MCF 10A (cell line): ENCODE measurements around the gene SPOCK1. TPM values are rescaled to one million over a fixed set of nuclear protein-coding genes. Genes with fewer than 3 reads are reported as not detected.

Source experiments
- BruUV-seq: library from RNA; stranded (reverse); fragments of 400-500 nt; replicated peaks from 2 replicates; lab custom pipeline; 2021; lab: Mats Ljungman, UMichigan
- CTCF ChIA-PET: fragments of 300-600 bp; sonication (Branson Sonifier 250); formaldehyde crosslinking; extraction: SDS; loops from one replicate; lab custom pipeline; 2021; ENCODE audit warnings: antibody characterized with exemption, inconsistent platforms; lab: Yijun Ruan, JAX
- POLR2A ChIA-PET: fragments of 300-600, 350-650 bp; sonication (Branson Sonifier 250); formaldehyde crosslinking; extraction: SDS; loops from one replicate; lab custom pipeline; 2020; ENCODE audit warnings: antibody characterized with exemption, inconsistent platforms; lab: Yijun Ruan, JAX
- DNase-seq: peaks from one replicate; pipeline ENCODE4 v3.0.0-alpha.2; 2018; ENCODE audit not compliant: unreplicated experiment
- H3K27ac Mint-ChIP-seq: one replicate; pipeline ENCODE4 v1.8.0; 2022; ENCODE audit warnings: mild to moderate bottlenecking, low read depth, mixed read lengths; ENCODE audit not compliant: unreplicated experiment
- H3K27me3 Mint-ChIP-seq: one replicate; pipeline ENCODE4 v1.8.0; 2022; ENCODE audit warnings: mixed read lengths; ENCODE audit not compliant: insufficient read depth, unreplicated experiment
- H3K36me3 Mint-ChIP-seq: one replicate; pipeline ENCODE4 v1.8.0; 2022; ENCODE audit warnings: mild to moderate bottlenecking, moderate library complexity, mixed read lengths; ENCODE audit not compliant: insufficient read depth, unreplicated experiment
- H3K4me1 Mint-ChIP-seq: one replicate; pipeline ENCODE4 v1.8.0; 2022; ENCODE audit warnings: mixed read lengths; ENCODE audit not compliant: insufficient read depth, unreplicated experiment
- H3K4me3 Mint-ChIP-seq: one replicate; pipeline ENCODE4 v1.8.0; 2022; ENCODE audit warnings: mild to moderate bottlenecking, moderate library complexity, mixed read lengths; ENCODE audit not compliant: unreplicated experiment
- H3K9me3 Mint-ChIP-seq: one replicate; pipeline ENCODE4 v1.8.0; 2022; ENCODE audit warnings: mixed read lengths; ENCODE audit not compliant: unreplicated experiment
- CTCF ChIP-seq: fragments of 200-600 bp; IDR thresholded peaks from one replicate; pipeline ENCODE4 v1.8.0; 2022; ENCODE audit warnings: antibody characterized with exemption, mild to moderate bottlenecking; ENCODE audit not compliant: unreplicated experiment
- intact Hi-C: fragments of 100-400 bp; cut with micrococcal nuclease; formaldehyde crosslinking; loops from 2 replicates; pipeline ENCODE4 v1.14.1; 2022
- total RNA-seq: library from RNA; stranded (reverse); gene quantifications from 2 replicates; pipeline ENCODE4 v1.2.3, GENCODE V29; 2022

The SPOCK1 gene
- total RNA-seq, 1 experiment from 2014 or later: 34.3 TPM

- Mint-ChIP-seq H3K36me3 (no peaks in the 10 kb centered on the region), H3K27me3 (no peaks in the 10 kb centered on the region), H3K4me3 (no peak overlapping the region), H3K9me3 (no peaks in the 10 kb centered on the region), H3K4me1 (no peaks in the 10 kb centered on the region), H3K27ac (no peak overlapping the region)
- ChIA-PET CTCF (interaction anchor here (1.4 kb wide), 1 partner anchor 538 kb away, joined by 3 read pairs; no protein-coding TSS in a partner anchor), POLR2A (interaction anchor here (1.3 kb wide), 1 partner anchor 619 kb away, joined by 3 read pairs; no protein-coding TSS in a partner anchor)
- DNase-seq: no peak
- no TSS peak for BruUV-seq
- intact Hi-C loops: no loop called here
- no peak for TF ChIP-seq CTCF
Observed at GRCh38 chr5:137122558-137122957, 376.6 kb downstream of the SPOCK1 start.

- ChIA-PET CTCF (no interaction called here), POLR2A (interaction anchor here (1.3 kb wide), 1 partner anchor 620 kb away, joined by 3 read pairs; no protein-coding TSS in a partner anchor)
- intact Hi-C loops: no loop called here
- Mint-ChIP-seq H3K9me3 (no peaks in the 10 kb centered on the region), H3K36me3 (no peaks in the 10 kb centered on the region), H3K27ac (no peak overlapping the region), H3K4me1 (no peaks in the 10 kb centered on the region), H3K27me3 (no peaks in the 10 kb centered on the region), H3K4me3 (no peak overlapping the region)
- no TSS peak for BruUV-seq
- no peak for TF ChIP-seq CTCF
- no peak for DNase-seq
Observed at GRCh38 chr5:137122075-137122474, 377.1 kb downstream of the SPOCK1 start.

- Mint-ChIP-seq H3K27ac (no peak overlapping the region), H3K27me3 (no peaks in the 10 kb centered on the region), H3K9me3 (no peaks in the 10 kb centered on the region), H3K36me3 (no peaks in the 10 kb centered on the region), H3K4me3 (no peak overlapping the region), H3K4me1 (no peaks in the 10 kb centered on the region)
- POLR2A ChIA-PET: interaction anchor here (1.1 kb wide), 1 partner anchor 23 kb away, joined by 3 read pairs; no protein-coding TSS in a partner anchor
- CTCF ChIA-PET: interaction anchor here (1.0 to 1.1 kb wide), 2 partner anchors 44 to 83 kb away, joined by 3 read pairs; no protein-coding TSS in a partner anchor
- no TSS peak for BruUV-seq
- TF ChIP-seq CTCF: no peak
- no peak for DNase-seq
- intact Hi-C loops: no loop called here
Observed at GRCh38 chr5:137119321-137119720, 379.8 kb downstream of the SPOCK1 start.

GRCh38 chr5:137118629-137119028, 380.5 kb downstream of the SPOCK1 start:
- Mint-ChIP-seq H3K36me3 (no peaks in the 10 kb centered on the region), H3K27me3 (no peaks in the 10 kb centered on the region), H3K9me3 (no peaks in the 10 kb centered on the region), H3K4me1 (no peaks in the 10 kb centered on the region), H3K27ac (no peak overlapping the region), H3K4me3 (no peak overlapping the region)
- ChIA-PET CTCF (interaction anchor here (1.0 to 1.1 kb wide), 2 partner anchors 43 to 84 kb away, joined by 3 read pairs; no protein-coding TSS in a partner anchor), POLR2A (interaction anchor here (1.1 kb wide), 1 partner anchor 24 kb away, joined by 3 read pairs; no protein-coding TSS in a partner anchor)
- DNase-seq: no peak
- intact Hi-C loops: no loop called here
- BruUV-seq: no TSS peak
- TF ChIP-seq CTCF: no peak
